ENCODE measurements around the gene NTM. TPM values are rescaled to one million over a fixed set of nuclear protein-coding genes. Genes with fewer than 3 reads are reported as not detected.

The NTM gene
- total and polyA plus RNA-seq, 10 donors: 0.13 to 1.6 (median 0.67) TPM

DNA sequence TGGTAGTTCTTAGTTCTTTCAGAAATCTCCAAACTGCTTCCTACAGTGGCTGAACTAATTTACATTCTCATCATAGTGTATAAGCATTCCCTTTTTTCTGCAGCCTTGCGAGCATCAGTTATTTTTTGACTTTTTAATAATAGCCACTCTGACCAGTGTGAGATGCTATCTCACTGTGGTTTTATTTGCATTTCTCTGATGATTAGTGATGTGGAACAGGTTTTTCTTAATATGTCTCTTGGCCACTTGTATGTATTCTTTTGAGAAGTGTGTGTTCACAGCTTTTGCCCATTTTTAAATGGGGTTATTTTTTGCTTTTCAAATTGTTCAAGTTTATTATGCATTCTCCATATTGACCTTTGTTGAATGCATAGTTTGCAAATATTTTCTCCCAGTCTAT is 459.3 kb downstream of the NTM start:
- Histone ChIP-seq H3K27ac (no peak overlapping the region), H3K27me3 (replicated peaks in 1 of 7) (no peaks in the 10 kb centered on the region), H3K9me3 (peaks cover 0 to 5% (median 0%) of the 10 kb centered on the region in 8 donors), H3K4me3 (no peak overlapping the region), H3K36me3 (no peaks in the 10 kb centered on the region), H3K4me1 (no peaks in the 10 kb centered on the region)
- no peak for DNase-seq
- WGBS, 5 donors: 66 to 85% (median 71%) methylated on average over 1 of the region's 1 CpG
- intact Hi-C loops (cut with DNase I; ENCODE audit: low total_unique reads): no loop called here
- TF ChIP-seq POLR2A (IDR thresholded peaks at IDR 0.05): no peak
- no peak for TF ChIP-seq CTCF (IDR thresholded peaks at IDR 0.05 in 8 of 11, conservative IDR thresholded peaks at IDR 0.05 in 3 of 11)
- TF ChIP-seq POLR2AphosphoS5 (IDR thresholded peaks at IDR 0.05): no peak

DNA sequence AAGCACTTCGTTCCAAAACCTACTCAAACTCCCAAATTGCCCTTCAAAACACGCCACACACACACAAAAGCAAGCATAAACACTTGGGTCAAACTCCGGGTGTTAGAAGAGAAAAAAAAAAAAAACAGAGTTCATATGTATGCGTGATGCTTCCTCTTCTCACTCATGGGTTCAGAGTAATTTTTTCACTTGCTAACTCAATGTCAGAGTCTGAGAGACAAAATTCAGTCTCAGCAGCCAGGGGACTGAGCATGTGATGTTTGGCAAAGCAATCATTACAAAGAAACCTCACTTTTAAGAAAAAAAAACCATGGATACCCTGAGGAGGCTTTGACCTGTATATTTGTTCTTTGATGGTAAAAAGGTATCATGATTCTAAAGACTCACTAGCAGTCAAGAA is 461.7 kb downstream of the NTM start:
- H3K36me3 ChIP-seq: no peaks in the 10 kb centered on the region
- TF ChIP-seq CTCF (IDR thresholded peaks at IDR 0.05 in 8 of 11, conservative IDR thresholded peaks at IDR 0.05 in 3 of 11) (no peak), POLR2AphosphoS5 (IDR thresholded peaks at IDR 0.05) (no peak), POLR2A (IDR thresholded peaks at IDR 0.05) (no peak)
- intact Hi-C loops (cut with DNase I; ENCODE audit: low total_unique reads): no loop called here
- no peak overlapping the region for H3K4me3 ChIP-seq
- no peaks in the 10 kb centered on the region for H3K27me3 ChIP-seq (replicated peaks in 1 of 7)
- H3K4me1 ChIP-seq: no peaks in the 10 kb centered on the region
- peaks cover 0 to 5% (median 0%) of the 10 kb centered on the region in 8 donors for H3K9me3 ChIP-seq
- no peak for DNase-seq
- H3K27ac ChIP-seq: no peak overlapping the region
- 48 to 68% (median 60%) methylated on average over 4 of the region's 4 CpGs for WGBS, 5 donors

- H3K4me3 ChIP-seq: no peak overlapping the region
- TF ChIP-seq CTCF (IDR thresholded peaks at IDR 0.05 in 8 of 11, conservative IDR thresholded peaks at IDR 0.05 in 3 of 11) (no peak), POLR2A (IDR thresholded peaks at IDR 0.05) (no peak), POLR2AphosphoS5 (IDR thresholded peaks at IDR 0.05) (no peak)
- H3K27ac ChIP-seq: no peak overlapping the region
- H3K9me3 ChIP-seq: peaks cover 0 to 5% (median 0%) of the 10 kb centered on the region in 8 donors
- no peaks in the 10 kb centered on the region for H3K27me3 ChIP-seq (replicated peaks in 1 of 7)
- DNase-seq: no peak
- WGBS, 5 donors: 46 to 75% (median 66%) methylated on average over 2 of the region's 2 CpGs
- no peaks in the 10 kb centered on the region for H3K36me3 ChIP-seq
- intact Hi-C loops (cut with DNase I; ENCODE audit: low total_unique reads): no loop called here
- H3K4me1 ChIP-seq: no peaks in the 10 kb centered on the region
Measured at GRCh38 chr11:131833366-131833765, 463.0 kb downstream of the NTM start.

DNA sequence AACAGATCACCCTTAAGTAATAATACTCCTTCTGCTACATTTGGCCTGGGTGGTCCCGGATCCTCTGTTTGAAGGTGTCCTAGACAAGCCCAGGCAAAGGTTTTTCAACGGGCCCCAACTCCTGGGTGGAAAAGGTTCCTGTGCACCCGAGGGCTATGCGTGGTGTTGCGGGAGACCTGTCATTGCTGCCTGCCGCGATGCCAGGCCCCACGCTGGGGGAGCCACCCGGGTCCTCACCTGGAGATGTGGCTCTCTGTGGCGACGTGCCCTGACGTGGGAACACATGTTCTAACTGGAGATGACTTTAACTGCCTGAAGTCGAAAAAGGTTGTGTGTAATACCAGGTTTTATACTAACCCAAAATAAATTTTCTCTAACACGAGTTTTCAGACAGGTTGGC is 467.1 kb downstream of the NTM start:
- no peaks in the 10 kb centered on the region for H3K27me3 ChIP-seq (replicated peaks in 1 of 7)
- no peak for DNase-seq
- no peaks in the 10 kb centered on the region for H3K36me3 ChIP-seq
- TF ChIP-seq POLR2A (IDR thresholded peaks at IDR 0.05): no peak
- no peak for TF ChIP-seq CTCF (IDR thresholded peaks at IDR 0.05 in 8 of 11, conservative IDR thresholded peaks at IDR 0.05 in 3 of 11)
- TF ChIP-seq POLR2AphosphoS5 (IDR thresholded peaks at IDR 0.05): no peak
- intact Hi-C loops (cut with DNase I; ENCODE audit: low total_unique reads): no loop called here
- H3K4me3 ChIP-seq: no peak overlapping the region
- H3K4me1 ChIP-seq: peaks cover 0 to 16% (median 0%) of the 10 kb centered on the region in 6 donors
- H3K27ac ChIP-seq: no peak overlapping the region
- 89 to 95% (median 92%) methylated on average over 14 of the region's 14 CpGs for WGBS, 5 donors
- H3K9me3 ChIP-seq: no peaks in the 10 kb centered on the region

All from spleen (tissue), 11 donors.